ENCODE measurements around the gene SLC43A3. TPM values are rescaled to one million over a fixed set of nuclear protein-coding genes. Genes with fewer than 3 reads are reported as not detected.
"Not testable (repeated sequence)": the region's sequence is repeated elsewhere in the genome, so short reads cannot be mapped to it uniquely, and the experiment has no call there.

The SLC43A3 gene
- total RNA-seq, 1 donor from 2014 or later, result 26.7 TPM

- no peak for DNase-seq (ENCODE audit: low spot score)
- intact Hi-C loops (cut with DNase I), result no loop called here
Measured at GRCh38 chr11:57370251-57370650, 56.7 kb downstream of the SLC43A3 start.

- intact Hi-C loops (cut with DNase I), result no loop called here
- DNase-seq (ENCODE audit: low spot score), result no peak
Measured at GRCh38 chr11:57368845-57369232, 58.1 kb downstream of the SLC43A3 start.

GRCh38 chr11:57368106-57368844 is 58.6 kb downstream of the SLC43A3 start:
- intact Hi-C loops (cut with DNase I), result no loop called here
- no peak for DNase-seq (ENCODE audit: low spot score)

DNA sequence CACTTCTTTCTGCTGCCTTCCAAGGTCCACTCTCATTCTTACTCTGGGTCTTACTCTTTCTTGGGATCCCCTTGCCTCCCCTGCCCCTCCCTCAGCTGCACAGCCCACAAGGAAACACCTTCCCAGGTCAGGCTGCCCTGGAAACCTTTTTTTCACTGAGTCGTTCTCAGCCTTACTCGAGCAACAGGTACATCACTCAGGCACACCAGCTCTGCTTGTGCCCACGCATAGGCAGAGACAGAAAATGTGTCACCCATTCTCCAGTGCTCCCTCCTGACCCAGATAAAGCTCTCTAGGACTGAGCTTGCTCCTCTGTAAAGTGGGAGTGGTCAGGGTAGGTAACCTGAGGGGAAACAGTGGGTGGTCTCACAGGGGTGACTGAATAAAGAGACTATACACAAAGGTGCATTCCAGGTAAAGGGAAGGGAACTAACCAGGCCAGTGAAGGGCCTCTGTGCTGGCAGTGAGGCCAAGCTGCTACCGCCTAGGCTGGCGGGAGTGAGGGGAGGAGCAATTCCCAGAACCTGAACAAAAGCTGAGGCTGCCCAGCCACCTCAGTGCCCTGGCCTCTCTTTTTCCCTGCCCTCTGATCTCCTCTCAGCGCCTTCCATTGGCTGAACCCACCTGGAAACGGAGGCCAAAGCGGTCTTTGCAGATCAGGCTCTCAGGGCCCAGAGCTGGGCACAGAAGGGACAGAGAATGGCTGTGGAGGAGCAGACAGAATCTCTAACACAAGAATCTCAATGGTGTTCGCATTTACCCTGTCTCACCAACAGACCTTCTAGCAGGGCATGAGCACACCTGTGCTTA is 61.9 kb downstream of the SLC43A3 start:
- no peak for DNase-seq (ENCODE audit: low spot score)

GRCh38 chr11:57363131-57364080 is 63.5 kb downstream of the SLC43A3 start:
- intact Hi-C loops (cut with DNase I), result loop anchor here (5.0 kb wide), 1 partner anchor 44 kb away; no protein-coding TSS in a partner anchor
- DNase-seq (ENCODE audit: low spot score), result no peak

More for the DNA sequence above, 61.9 kb downstream of the SLC43A3 start:
- intact Hi-C loops (cut with DNase I), result loop anchor here (5.0 kb wide), 1 partner anchor 42 kb away; no protein-coding TSS in a partner anchor

- intact Hi-C loops (cut with DNase I), result loop anchor here (5.0 kb wide), 1 partner anchor 45 kb away; no protein-coding TSS in a partner anchor
- DNase-seq (ENCODE audit: low spot score), result no peak
Measured at GRCh38 chr11:57361926-57362325, 65.0 kb downstream of the SLC43A3 start.

DNA sequence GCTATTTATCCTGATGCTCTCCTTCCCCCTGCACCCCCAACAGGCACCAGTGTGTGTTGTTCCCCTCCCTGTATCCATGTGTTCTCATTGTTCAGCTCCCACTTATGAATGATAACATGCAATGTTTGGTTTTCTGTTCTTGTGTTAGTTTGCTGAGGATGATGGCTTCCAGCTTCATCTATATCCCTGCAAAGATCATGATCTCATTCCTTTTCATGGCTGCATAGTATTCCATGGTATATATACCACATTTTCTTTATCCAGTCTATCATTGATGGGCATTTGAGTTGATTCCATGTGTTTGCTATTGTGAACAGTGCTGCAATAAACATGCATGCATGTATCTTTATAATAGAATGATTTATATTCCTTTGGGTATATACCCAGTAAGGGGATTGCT is 65.5 kb downstream of the SLC43A3 start:
- DNase-seq (ENCODE audit: low spot score), result not testable (repeated sequence)
- intact Hi-C loops (cut with DNase I), result loop anchor here (5.0 kb wide), 1 partner anchor 46 kb away; no protein-coding TSS in a partner anchor

DNA sequence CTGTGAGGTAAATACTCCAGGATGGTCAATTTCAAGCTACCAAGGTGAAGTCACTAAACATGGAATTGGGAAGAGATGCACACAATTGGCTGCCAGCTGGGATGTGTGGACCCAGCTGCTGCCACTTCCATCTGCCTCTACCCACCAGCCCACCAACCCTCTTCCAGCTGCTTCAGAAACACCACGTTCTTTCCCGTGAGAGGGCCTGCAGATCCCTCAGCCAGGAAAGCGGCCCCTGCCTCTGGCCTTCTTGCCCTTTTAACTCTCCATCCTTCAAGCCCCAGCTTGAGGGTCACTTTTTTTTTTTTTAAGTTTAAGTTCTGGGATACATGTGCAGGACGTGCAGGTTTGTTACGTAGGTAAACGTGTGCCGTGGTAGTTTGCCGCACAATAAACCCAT is 65.9 kb downstream of the SLC43A3 start:
- no peak for DNase-seq (ENCODE audit: low spot score)
- intact Hi-C loops (cut with DNase I), result loop anchor here (5.0 kb wide), 1 partner anchor 46 kb away; no protein-coding TSS in a partner anchor

DNA sequence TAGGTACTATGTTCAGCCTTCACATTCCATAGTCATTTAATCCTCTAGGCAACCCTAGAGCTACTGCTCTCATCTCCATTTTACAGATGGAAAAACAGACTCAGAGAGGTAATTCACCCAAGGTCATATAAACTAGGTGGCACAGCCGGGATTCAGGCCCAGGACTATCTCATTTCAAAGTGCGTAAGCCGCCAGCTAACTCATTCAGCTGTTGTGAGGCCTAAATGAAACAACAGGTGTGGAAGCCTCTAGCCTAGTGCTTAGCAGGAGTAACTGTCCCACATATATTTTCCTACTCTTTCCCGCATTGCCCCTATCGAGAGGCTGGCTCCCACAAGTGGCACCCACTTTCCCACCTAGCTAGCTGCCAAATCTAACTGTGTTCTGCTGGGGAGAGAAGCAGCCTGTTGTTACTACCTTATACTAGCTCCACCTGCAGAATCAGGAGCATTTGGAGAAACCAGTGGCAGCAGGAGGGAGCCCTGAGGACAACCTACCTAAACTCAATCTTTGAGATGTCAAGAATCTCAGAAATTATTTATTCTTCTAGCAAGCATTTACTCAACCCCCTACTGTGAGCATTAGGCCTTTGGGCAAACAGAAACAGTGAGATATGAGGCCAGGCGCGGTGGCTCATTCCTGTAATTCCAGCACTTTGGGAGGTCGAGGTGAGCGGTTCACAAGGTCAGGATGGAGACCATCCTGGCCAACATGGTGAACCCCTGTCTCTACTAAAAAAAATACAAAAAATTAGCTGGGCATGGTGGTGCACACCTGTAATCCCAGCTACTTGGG is 66.8 kb downstream of the SLC43A3 start:
- no peak for DNase-seq (ENCODE audit: low spot score)
- intact Hi-C loops (cut with DNase I), result loop anchor here (5.0 to 10.0 kb wide), 2 partner anchors 47 to 515 kb away; no protein-coding TSS in a partner anchor

DNA sequence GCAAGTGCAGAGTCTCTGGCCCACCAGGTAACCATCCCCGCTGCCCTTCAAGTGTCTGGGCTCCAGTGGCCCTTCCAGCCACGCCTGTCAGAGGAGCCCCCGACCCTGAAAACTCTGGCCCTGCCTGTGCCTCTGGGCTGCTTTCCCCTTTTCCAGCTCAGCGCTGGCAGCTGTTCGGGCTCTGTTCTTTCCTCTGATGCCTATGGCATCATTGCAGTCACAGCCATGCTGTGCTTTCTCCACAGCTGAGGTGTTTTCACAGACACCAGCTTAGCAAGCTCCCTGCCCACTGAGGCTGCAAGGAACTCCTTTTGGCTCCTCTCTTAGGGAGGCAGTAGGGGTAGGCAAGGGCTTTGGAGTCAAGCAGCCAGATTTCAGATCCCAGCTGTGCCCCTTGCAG is 67.5 kb downstream of the SLC43A3 start:
- no peak for DNase-seq (ENCODE audit: low spot score)
- intact Hi-C loops (cut with DNase I), result loop anchor here (10.0 kb wide), 1 partner anchor 515 kb away; no protein-coding TSS in a partner anchor

DNA sequence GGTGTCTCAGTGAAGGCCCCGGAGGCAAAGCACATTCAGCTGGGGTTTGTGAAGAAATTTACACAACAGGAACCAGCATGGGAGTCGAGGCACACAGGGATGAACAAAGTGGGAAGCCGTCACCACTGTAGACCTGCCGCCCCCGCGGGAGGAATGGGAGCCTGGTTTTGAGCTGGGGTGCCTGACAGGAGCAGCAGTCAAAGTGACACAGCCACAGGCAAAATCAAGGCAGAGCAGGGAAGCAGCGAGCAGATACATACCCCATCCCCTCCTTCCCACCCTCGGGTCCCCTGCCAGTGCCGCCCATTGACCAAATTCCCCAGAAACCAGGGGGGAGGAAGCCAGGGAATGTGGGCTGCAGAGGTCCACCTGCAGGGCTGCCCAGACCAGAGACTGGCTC is 67.9 kb downstream of the SLC43A3 start:
- intact Hi-C loops (cut with DNase I), result loop anchor here (10.0 kb wide), 1 partner anchor 514 kb away; no protein-coding TSS in a partner anchor
- no peak for DNase-seq (ENCODE audit: low spot score)

GRCh38 chr11:57358543-57358961 is 68.4 kb downstream of the SLC43A3 start:
- DNase-seq (ENCODE audit: low spot score), result no peak
- intact Hi-C loops (cut with DNase I), result loop anchor here (10.0 kb wide), 1 partner anchor 514 kb away; no protein-coding TSS in a partner anchor

DNA sequence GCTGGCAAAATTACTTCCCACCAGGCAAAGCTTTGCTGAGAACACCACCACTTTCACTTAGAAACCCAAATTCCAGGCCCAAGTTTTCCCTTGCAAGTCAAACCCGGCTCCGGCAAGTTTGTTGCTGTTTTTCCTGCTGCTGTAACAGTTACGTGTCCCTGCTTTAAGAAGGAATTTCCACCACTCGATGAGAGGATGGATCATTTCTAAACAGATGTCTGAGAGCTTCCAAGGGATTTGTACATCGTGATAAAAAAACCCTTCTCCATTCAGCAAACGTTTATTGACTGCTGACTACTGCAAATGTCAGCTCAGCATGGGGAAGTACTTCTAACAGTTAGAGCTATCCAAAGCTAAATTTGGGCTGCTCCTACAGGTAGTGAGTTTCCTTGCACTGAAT is 69.1 kb downstream of the SLC43A3 start:
- no peak for DNase-seq (ENCODE audit: low spot score)
- intact Hi-C loops (cut with DNase I), result loop anchor here (10.0 kb wide), 1 partner anchor 513 kb away; no protein-coding TSS in a partner anchor

GRCh38 chr11:57357310-57357709 is 69.6 kb downstream of the SLC43A3 start:
- intact Hi-C loops (cut with DNase I), result loop anchor here (10.0 kb wide), 1 partner anchor 513 kb away; no protein-coding TSS in a partner anchor
- DNase-seq (ENCODE audit: low spot score), result no peak
